Raji (cell line): ENCODE data around the gene TSPAN15.

ENCODE experiments used
- POLR2A ChIP-seq: IDR thresholded peaks from 2 replicates; pipeline ENCODE4 v1.6.1; 2011; ENCODE audit warnings: low read depth, low read length, control low read depth; ENCODE audit not compliant: insufficient read depth

The TSPAN15 gene

DNA sequence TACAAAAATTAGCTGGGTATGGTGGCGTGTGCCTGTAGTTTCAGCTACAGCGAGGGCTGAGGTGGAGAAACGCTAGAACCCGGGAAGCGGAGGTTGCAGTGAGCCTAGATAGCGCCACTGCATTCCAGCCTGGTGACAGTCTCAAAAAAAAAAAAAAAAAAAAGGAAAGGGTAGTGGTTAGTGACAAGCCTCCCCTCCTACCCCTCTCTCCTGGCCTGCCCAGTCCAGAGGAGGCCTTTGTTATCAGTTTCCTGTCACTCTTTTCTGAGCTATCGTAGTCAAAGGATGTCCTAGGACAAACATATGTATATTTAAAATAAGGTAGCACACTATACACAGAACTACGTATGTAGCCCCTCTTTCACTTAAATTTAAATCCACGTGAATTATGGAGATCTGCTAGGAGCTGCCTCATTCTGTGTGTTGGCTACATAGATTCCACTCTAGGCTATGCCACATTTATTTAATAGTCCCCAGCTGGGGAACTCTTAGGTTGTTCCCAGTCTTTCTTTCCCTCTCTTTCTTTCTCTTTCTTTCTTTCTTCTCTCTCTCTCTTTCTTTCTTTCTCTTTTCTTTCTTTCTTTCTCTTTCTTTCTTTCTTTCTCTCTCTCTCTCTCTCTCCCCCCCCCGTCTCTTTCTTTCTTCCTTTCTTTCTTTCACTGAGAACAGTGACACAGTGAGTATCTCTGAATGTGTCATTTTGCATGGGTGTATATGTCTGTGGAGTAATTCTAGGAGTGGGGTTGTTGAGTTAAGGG lies 3.9 kb downstream of the TSPAN15 start:
- TF ChIP-seq POLR2A, result no peak

DNA sequence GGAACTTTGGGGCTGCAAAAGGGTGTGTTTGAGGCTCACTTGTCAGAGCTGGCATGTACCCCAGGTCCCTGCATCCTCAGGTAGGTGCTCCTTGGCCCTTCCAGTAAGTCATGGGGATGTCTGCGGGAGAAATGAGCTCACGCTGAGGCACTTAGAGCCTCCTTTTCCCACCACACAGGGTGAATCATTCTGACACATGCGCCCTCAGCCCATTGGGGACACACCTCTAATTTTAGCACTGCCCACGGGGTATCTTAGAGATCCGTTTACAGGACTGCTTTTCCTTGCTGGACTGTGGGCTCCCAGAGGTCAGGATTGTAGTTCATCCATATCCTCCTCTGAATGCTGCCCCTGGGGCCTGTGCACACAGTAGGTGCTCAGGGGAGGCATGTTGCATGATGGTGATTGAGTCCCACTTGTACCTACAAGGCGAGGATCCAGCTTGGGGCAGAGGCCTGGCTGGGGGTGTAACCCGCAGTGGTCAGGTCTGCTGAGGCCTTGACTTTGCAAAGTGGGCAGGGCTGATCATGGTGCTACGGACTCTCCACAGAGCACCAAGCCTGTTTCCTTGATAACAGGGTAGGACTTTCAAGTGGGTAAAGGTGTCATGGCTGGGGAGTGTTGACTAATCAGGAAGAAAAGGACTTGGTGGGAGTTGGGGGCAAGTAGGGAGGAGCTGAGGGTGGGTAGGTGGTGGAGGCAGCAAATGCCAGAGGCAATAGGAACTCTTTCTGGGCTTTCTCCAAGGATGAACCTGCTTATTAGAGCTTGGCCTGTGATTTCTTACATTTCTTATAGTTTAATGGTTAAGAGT lies 5.8 kb downstream of the TSPAN15 start:
- TF ChIP-seq POLR2A, result no peak

DNA sequence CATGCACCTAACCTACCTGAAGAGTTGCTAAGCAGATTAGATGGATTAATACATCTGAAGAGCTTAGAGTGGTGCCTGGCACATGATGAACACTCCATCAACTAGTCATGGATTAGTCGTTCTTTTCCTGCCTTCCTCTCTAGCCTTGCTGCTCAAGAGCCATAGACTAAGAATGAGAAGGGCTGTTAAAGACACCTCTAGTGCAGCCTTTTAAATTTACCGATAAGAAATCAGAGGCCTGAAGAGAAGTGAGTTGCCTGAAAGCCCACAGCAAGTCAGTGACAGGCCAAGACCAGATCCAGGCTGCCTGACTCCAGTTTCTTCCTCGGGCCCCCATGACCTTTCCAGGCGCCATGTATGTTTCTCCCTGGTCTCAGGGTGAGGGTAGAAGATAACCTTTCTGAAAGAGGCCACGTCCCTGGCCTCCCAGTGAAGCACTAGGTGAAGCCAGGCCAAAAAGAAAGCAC lies 6.5 kb downstream of the TSPAN15 start:
- no peak for TF ChIP-seq POLR2A

DNA sequence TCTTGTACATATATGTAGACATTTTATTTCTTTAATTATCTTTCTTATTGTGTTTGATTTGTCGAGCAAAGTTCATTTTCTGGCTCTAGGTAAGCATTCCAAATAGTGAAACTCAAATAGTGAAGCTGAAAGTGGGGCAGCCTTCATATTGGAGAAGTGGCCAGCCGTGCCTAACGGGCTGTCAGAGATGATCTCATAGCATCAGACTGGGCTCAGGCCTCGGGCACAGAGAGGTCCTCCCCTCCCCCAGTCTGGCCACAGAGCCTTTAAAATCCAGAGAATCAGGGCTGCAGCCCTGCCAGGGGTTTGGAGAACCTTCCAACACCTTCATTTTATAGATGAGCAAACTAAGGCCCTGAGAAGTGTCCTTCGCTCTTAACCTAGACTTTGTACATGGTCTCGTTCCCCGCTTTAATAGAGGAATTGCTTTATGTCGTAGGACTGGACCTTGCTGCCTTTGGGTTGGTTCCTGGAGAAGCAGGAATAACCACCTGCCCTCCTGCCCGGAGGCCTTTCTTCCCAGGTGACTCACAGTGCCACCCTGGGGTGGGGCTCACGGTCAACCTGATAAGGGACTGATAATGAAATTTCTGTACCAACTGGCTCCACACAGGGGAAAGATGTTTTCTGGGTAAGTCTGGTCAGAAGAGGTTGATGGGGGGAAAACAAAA lies 7.3 kb downstream of the TSPAN15 start:
- TF ChIP-seq POLR2A, result no peak

DNA sequence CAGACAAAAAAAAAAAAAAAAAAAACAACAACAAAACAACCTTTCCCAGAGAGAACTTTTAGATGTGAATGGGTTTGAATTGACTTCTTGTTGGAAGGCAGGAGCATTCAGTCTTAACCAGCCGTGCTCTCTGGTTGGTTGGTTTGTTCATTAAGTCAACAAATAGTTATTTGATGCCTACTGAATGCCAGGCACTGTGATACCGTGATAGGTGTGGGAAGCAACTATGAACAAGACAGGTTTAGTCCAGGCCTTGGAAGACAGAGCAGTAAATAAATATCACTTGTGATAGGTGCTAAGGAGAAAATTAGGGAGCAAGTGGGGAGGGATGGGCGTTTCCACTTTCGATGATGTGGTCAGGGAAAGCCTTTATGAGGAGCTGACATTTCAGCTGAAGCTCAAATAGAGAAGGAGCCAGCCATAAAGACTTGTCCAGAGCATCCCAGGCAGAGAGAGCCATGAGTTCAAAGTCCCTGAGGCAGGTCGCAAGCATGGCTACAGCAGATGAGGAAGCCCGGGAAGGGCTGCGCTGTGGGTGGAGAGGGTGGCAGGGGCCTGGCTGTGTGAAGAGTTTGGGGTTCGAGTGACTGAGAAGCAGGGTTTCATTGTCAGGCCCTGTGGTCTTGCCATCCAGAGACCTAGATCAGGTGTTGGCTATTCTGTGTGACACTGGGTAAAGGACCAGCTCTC lies 8.0 kb downstream of the TSPAN15 start:
- no peak for TF ChIP-seq POLR2A

DNA sequence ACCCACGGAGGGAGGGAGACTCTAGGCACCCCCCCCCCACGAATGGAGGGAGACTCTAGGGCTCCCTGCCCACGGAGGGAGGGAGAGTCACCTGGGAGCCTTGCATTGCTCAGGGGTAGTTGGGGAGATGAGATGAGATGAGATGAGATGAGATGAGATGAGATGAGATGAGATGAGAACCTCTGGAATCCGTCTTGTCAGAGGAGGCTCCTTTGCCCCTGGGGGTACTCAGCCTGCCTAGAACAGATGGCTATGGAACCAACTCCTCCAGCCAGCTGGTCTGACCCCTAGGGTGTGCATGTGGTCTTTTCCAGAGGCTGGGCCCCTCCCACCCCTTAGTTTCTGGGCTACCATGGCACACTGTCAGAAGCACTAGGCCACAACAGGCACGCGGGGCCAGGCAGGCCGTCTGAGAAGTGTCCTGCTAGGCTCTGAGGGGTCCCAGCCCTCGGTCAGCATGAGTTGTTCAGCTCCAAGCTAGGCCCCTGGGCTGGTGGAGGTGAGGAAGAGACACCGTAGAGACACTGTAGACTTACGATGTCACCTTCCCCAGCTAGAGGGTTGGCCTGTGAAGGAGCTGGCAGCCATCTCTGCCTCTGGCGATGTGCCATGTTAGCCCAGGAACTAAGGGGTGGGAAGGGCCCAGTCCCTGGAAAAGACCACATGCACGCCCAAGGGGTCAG lies 8.8 kb downstream of the TSPAN15 start:
- TF ChIP-seq POLR2A, result no peak

DNA sequence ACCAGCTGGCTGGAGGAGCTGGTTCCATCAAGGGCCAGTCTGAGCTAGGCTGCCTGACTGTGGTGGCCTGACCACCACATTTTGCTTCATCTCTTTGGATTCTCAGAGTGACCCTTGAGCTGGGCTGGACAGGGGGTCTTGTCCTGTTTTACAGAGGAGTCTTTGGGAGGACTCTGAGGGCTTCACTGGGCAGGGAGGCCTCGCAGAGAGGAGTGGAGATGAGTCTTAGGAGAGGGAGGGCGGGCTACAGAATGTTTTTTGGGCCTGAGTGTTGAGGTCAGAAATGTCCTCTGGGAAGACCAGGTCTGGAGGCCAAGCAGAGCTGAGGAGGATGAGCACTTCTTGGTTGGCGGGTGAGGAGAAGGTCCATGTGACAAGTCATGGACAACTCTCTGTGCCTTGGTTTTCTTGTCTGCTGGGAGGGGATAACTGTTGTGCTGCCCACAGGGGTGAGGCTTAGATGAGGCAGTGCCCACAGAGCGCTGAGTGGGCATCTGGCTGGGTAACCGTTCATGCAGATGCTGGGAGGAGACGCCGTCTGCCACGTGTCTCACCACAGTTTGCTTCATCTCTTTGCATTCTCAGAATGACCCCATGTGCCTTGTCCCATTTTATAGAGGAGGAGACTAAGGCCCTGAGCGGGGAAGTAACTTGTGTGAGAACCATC lies 9.4 kb downstream of the TSPAN15 start:
- no peak for TF ChIP-seq POLR2A

DNA sequence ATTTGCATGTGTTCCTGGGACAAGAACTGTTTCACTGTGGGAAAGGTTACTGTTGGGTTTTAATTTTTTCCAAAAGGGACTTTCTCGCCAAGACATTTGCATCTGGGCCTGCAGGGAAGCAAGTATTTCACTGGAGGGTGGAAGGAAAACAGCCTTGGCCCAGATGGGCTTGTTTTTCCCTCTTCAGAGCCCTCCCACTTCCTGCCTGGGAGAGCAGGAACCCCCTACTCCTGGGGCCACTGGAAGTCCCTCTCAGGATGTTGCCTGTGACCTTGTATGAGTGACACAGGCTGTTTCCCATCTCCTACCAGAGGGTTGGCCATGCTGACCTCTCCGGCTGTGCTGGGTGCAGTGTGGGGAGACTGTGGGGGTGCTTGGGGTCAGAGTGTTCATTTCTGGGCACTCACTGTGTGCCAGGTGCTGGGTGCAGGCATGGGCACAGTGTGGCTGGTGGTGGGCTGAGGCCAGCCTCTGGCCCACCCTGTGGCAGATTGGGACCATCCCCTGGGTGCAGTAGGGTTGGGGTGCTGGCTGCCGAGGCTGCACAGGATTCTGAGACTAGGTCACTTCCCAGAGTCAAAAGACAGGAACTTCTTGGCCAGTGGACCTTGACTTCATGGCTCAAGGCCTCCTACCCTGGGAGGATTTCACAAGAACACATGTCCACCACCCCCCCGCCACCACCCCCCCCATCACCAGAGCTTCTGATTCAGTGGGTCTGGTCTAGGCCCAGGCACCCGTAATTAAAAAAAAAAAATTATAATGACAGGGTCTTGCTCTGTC lies 10.2 kb downstream of the TSPAN15 start:
- TF ChIP-seq POLR2A, result no peak

DNA sequence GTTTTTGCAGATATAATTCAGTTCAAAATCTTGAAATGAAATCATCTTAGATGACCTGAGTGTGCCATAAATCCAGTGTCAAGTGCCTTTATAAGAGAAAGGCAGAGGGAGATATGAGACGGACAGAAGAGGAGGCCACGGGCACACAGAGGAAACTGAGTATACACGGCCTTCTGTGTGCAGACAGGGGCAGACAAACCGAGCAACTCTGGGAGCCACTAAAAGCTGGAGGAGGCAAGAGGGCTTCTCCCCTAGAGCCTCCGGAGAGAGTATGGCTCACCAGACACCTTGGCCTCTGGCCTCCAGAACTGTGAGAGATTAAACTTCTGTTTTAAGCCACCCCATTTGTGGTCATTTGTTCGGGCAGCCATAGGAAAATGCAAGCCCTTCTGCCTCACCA lies 12.6 kb downstream of the TSPAN15 start:
- TF ChIP-seq POLR2A, result no peak

DNA sequence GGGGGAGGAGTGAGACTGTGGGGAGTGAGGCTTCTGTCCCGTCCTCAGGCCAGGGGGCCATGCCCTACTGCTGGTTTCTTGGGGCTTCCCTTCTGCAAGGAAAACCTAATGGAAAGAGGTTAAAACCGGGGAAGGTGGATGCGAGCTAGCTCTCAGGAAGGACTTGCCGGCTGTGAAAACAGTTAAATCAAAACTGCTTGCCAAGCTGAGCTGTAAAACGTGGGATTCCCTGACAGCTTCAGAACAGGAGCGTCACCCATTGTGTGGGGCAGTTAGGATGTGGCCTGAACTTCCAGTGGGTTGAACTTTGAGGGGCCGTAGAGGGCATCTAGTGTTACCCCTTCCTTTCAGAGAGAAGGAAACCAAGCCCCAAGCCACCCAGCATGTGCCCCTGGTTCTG lies 13.1 kb downstream of the TSPAN15 start:
- TF ChIP-seq POLR2A, result no peak

DNA sequence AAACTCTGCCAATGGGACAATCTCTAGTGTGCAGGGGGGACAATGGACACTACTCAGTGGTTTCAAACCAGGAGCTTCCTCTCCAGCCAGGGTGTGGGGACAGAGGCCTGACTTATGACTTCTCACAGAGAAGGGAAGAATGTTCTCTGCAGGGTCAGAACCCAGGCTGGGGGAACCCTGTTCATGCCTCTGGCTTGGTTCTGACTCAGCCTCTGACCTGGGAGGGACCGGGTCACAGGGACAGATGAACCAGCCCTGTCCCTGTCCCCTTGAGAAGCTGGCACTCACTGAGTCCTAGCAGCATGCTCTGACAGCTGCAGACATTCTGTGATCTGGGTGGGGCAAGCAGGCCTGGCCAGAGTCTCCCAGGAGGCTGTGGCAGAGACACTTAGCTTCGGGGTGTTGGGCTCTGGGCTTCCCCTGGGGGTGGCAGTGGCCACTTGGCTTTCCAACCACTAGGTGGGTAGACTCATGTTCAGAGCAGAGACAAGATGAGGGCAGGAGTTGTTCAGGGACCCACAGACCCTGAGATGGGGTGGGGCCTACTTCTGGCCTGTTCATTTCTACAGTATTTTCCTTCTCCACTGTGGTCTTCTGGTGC lies 13.6 kb downstream of the TSPAN15 start:
- no peak for TF ChIP-seq POLR2A

DNA sequence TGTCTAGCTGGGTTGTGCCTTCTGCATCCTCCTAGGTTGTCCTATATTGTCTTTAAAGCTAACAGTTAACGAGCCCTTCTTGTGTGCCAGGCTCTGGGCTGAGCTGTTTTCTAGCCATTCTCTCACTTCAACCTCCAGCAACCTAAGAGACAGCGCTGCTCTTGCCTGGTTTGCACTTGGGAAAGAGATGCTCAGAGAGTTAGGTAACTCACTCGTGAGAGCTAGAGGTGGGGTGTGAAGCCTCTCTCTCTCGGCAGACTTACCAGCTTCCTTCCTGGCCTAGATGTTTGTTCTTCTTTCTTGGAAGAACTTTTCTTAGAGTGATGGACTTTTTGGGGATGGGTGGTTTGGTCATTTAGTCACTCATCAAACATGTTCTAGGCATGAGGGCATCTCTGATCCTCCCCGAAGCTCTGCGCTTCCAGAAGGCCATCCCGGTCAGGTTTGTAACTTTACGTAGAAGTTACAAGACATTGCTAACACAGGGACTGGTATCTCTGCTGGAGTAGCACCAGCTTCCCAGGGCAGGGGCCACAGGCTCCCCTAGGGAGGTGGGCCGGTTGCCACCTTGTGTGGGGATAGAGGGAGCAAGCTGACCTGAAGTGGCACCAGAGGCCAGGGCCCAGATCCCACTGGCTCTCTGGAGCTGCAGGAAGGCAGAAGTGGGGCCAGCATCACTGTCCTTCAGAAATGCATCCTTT lies 14.3 kb downstream of the TSPAN15 start:
- TF ChIP-seq POLR2A, result no peak

DNA sequence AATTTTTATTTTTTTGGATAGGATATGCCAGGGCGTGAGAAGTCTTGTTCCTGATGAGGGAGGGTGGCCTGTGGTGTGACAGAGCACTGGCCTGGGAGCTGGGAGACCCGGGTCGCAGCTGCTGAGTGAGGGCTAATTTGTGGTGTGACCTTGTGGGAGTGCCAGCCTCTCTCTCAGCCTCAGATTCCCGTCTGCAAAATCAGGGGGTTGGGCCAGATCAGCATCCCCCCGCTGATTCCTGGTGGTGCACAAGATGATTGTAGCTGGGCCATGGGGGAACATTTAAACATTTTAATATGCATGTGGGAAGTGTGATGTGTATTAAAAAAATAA lies 14.9 kb downstream of the TSPAN15 start:
- TF ChIP-seq POLR2A, result no peak

DNA sequence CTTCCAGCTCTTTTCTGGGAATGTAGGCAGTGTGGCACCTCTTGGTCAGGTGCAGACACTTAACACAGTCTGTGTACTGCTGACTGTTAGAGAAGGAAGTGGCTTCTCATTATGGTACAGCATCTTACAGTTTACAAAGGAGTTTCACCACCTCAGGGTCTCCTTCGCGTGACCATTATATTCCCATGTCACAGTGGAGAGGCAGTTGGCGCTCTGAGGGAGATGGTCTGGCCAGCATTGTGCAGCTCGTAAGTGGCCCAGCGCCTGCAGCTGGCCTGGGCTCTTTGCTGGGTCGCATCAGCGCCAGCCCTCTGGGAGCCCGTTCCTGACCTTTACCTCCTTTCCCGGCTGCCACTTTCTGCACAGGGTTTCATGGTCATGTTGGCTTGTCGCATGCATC lies 15.4 kb downstream of the TSPAN15 start:
- TF ChIP-seq POLR2A, result no peak
